Mesenteric fat pad (tissue), 1 donor: ENCODE results near the gene SLC2A5. TPM values are rescaled to one million over a fixed set of nuclear protein-coding genes. Genes with fewer than 3 reads are reported as not detected.

ENCODE experiments used
- total RNA-seq: library from RNA; stranded (reverse); fragmentation: NEBNext Ultra II Directional; extraction: Animal tissue kit (Norgen Biotek cat#: 25700); gene quantifications from one replicate; pipeline ENCODE4 v1.2.1, GENCODE V29; 2021
- donor health status: DM: yes; HTN: yes; CAD: no.

Gene SLC2A5
- total RNA-seq, 1 donor from 2014 or later: 12.9 TPM

Other genes with a start within 250 kb of the SLC2A5 start
- gene ENO1, start 190.9 kb downstream of the SLC2A5 start, total RNA-seq: 863 TPM
- not detected for gene CA6, start 123.8 kb downstream of the SLC2A5 start, total RNA-seq
- gene SLC2A7, start 43.2 kb downstream of the SLC2A5 start, total RNA-seq: not detected
- 15.5 TPM for gene GPR157, start 59.5 kb upstream of the SLC2A5 start, total RNA-seq
- 77.6 TPM for gene H6PD, start 165.1 kb upstream of the SLC2A5 start, total RNA-seq
- 48.8 TPM for gene SPSB1, start 223.3 kb upstream of the SLC2A5 start, total RNA-seq